Lower leg skin (tissue), 3 donors: Measurements from ENCODE around the gene ANKRD2.

ENCODE experiments used
- CTCF ChIP-seq, 3 donors: fragments of 450-650 bp; IDR thresholded peaks; one replicate each; pipeline ENCODE4 v1.5.1; 2016; ENCODE audit warnings: antibody characterized with exemption in 3 of 3, mild to moderate bottlenecking in 3 of 3, moderate library complexity in 2 of 3
- POLR2A ChIP-seq, 2 donors: fragments of 450-650 bp; IDR thresholded peaks; one replicate each; pipeline ENCODE4 v1.6.1; 2016 to 2017; ENCODE audit warnings: antibody characterized with exemption in 2 of 2, mild to moderate bottlenecking in 1 of 2, moderate library complexity in 1 of 2

GRCh38 chr10:97553575-97554031, 19.0 kb upstream of the ANKRD2 start:
- TF ChIP-seq CTCF (IDR thresholded peaks at IDR 0.05) (peak in 1 of 3 donors; percentile 35), POLR2A (IDR thresholded peaks at IDR 0.05) (no peak)
